Endothelial cell of umbilical vein (primary cell): Measurements from ENCODE around the gene IL15. TPM values are rescaled to one million over a fixed set of nuclear protein-coding genes. Genes with fewer than 3 reads are reported as not detected.

Experiments used
- BruUV-seq: library from RNA; stranded (reverse); fragments of 400-500 nt; replicated peaks from 2 replicates; lab custom pipeline; 2021; lab: Mats Ljungman, UMichigan
- CTCF ChIA-PET: fragments of 300-600, 350-600 bp; sonication (Branson Sonifier 250); formaldehyde crosslinking; loops from one replicate; lab custom pipeline; 2021; ENCODE audit warnings: antibody characterized with exemption, inconsistent platforms; lab: Charles Lee
- POLR2A ChIA-PET: fragments of 300-600, 350-600 bp; sonication (Branson Sonifier 250); formaldehyde crosslinking; loops from one replicate; lab custom pipeline; 2021; ENCODE audit warnings: antibody characterized with exemption, inconsistent platforms; lab: Charles Lee
- DNase-seq: peaks from one replicate; pipeline ENCODE4 v3.0.0-alpha.2; 2011; ENCODE audit warnings: low read depth, low spot score
- FAIRE-seq: peaks from 2 replicates; lab custom pipeline; 2011; peaks lifted over from hg19 to GRCh38; lab: Jason Lieb, UNC
- H2AFZ ChIP-seq: 2 replicates; pipeline ENCODE4 v1.6.0; 2012; ENCODE audit warnings: low read depth, low read length, control low read depth, inconsistent platforms
- H3K27ac ChIP-seq: 2 replicates; pipeline ENCODE4 v1.5.1; 2011; ENCODE audit warnings: low read depth, mild to moderate bottlenecking, control low read depth, low read length, moderate library complexity; ENCODE audit not compliant: insufficient read depth
- H3K27me3 ChIP-seq, 2 experiments: 2 replicates each; pipeline versions ENCODE4 v1.6.0 to v1.6.1; 2011; ENCODE audit warnings: low read length in 2 of 2, mixed read lengths in 1 of 2; ENCODE audit not compliant: control insufficient read depth in 2 of 2, insufficient read depth in 2 of 2
- H3K36me3 ChIP-seq, 2 experiments: 2 replicates in 1 of 2; 3 replicates in 1 of 2; pipeline ENCODE4 v1.5.1; 2011; ENCODE audit warnings: low read length in 2 of 2, mild to moderate bottlenecking in 1 of 2, moderate library complexity in 1 of 2; ENCODE audit not compliant: control insufficient read depth in 2 of 2, insufficient read depth in 2 of 2; ENCODE audit errors: extremely low read depth in 1 of 2
- H3K4me1 ChIP-seq: 3 replicates; pipeline ENCODE4 v1.5.1; 2011; ENCODE audit warnings: mild to moderate bottlenecking, low read length; ENCODE audit not compliant: control insufficient read depth, insufficient read depth; ENCODE audit errors: extremely low read depth
- H3K4me2 ChIP-seq: 2 replicates; pipeline ENCODE4 v1.6.1; 2011; ENCODE audit warnings: low read length, control low read depth, mixed read lengths; ENCODE audit not compliant: insufficient read depth
- H3K4me3 ChIP-seq, 3 experiments: fragments of 200-600 bp in 1 of 3; sonication (generic), shearing (Covaris generic) in 1 of 3; replicated peaks in 1 of 3; 2 replicates each; pipeline ENCODE4 v1.5.1; 2011 to 2016; ENCODE audit warnings: control low read depth in 3 of 3, low read length in 3 of 3, mild to moderate bottlenecking in 2 of 3, inconsistent platforms in 1 of 3, low read depth in 1 of 3, moderate library complexity in 1 of 3; ENCODE audit not compliant: insufficient read depth in 1 of 3
- H3K79me2 ChIP-seq: 2 replicates; pipeline ENCODE4 v1.6.0; 2012; ENCODE audit warnings: low read length, inconsistent platforms; ENCODE audit not compliant: control insufficient read depth, insufficient read depth
- H3K9ac ChIP-seq: replicated peaks from 2 replicates; pipeline ENCODE3; 2011; ENCODE audit warnings: low read length, control low read depth; ENCODE audit not compliant: insufficient read depth; ENCODE audit errors: extremely low read depth
- H3K9me1 ChIP-seq: replicated peaks from 3 replicates; pipeline ENCODE4 v1.6.0; 2011; ENCODE audit warnings: mild to moderate bottlenecking, low read length; ENCODE audit not compliant: control insufficient read depth, insufficient read depth; ENCODE audit errors: extremely low read depth
- H3K9me3 ChIP-seq: replicated peaks from 2 replicates; pipeline ENCODE4 v1.5.1; 2012; ENCODE audit warnings: low read length, inconsistent platforms; ENCODE audit not compliant: control insufficient read depth, insufficient read depth
- H4K20me1 ChIP-seq: replicated peaks from 2 replicates; pipeline ENCODE3; 2011; ENCODE audit warnings: mild to moderate bottlenecking, low read length; ENCODE audit not compliant: control insufficient read depth, insufficient read depth; ENCODE audit errors: extremely low read depth
- EZH2 ChIP-seq: IDR thresholded peaks from 2 replicates; pipeline ENCODE4 v1.6.1; 2012; ENCODE audit warnings: borderline replicate concordance, low read depth, mild to moderate bottlenecking, moderate library complexity, low read length, inconsistent platforms; ENCODE audit not compliant: severe bottlenecking
- FOS ChIP-seq: IDR thresholded peaks from 2 replicates; pipeline ENCODE4 v1.6.1; 2011; ENCODE audit warnings: mild to moderate bottlenecking, low read length, moderate library complexity, borderline replicate concordance; ENCODE audit not compliant: insufficient read depth
- GATA2 ChIP-seq: IDR thresholded peaks from 2 replicates; pipeline ENCODE4 v1.7.0; 2011; ENCODE audit warnings: low read depth, mild to moderate bottlenecking, moderate library complexity, mixed read lengths, low read length; ENCODE audit not compliant: insufficient read length, insufficient read depth
- JUN ChIP-seq: IDR thresholded peaks from 2 replicates; pipeline ENCODE4 v1.6.1; 2011; ENCODE audit warnings: borderline replicate concordance, low read depth; ENCODE audit not compliant: insufficient read length, insufficient read depth
- MYC ChIP-seq: IDR thresholded peaks from one replicate; pipeline ENCODE4 v1.6.1; 2011; ENCODE audit warnings: mild to moderate bottlenecking, low read depth, low read length
- POLR2A ChIP-seq: IDR thresholded peaks from 2 replicates; pipeline ENCODE4 v1.6.1; 2012; ENCODE audit warnings: low read depth, mild to moderate bottlenecking, control low read depth, low read length
- POLR2AphosphoS5 ChIP-seq: IDR thresholded peaks from 2 replicates; pipeline ENCODE4 v1.6.1; 2012; ENCODE audit warnings: low read depth, mild to moderate bottlenecking, control low read depth, low read length, moderate library complexity; ENCODE audit not compliant: insufficient read depth
- dilution Hi-C: fragments of 300-500 bp; cut with MboI; formaldehyde crosslinking; loops from one replicate; pipeline ENCODE4 v1.15.0; 2019; ENCODE audit warnings: low sequenced_read_pairs; ENCODE audit not compliant: extremely low pct_ligation_motif_present
- intact Hi-C: fragments of 100-400 bp; cut with micrococcal nuclease; formaldehyde crosslinking; loops from one replicate; pipeline ENCODE4 v1.10.0; 2022
- polyA plus RNA-seq, 4 experiments: library from polyadenylated mRNA; depleted of rRNA in 3 of 4; stranded (reverse) in 3 of 4; unstranded in 1 of 4; fragments of >200 nt; gene quantifications; 2 replicates each; pipeline versions ENCODE4 v1.2.1 to v1.2.3, GENCODE V29; 2011 to 2012; ENCODE audit warnings: missing spikeins in 1 of 4
- total RNA-seq: library from RNA; stranded (reverse); gene quantifications from 2 replicates; pipeline ENCODE4 v1.2.3, GENCODE V29; 2021
- TF ChIP-seq, protein P1 (sequence below): IDR thresholded peaks from 2 replicates; pipeline ENCODE4 v1.6.1; 2011; ENCODE audit not compliant: insufficient read depth, insufficient read length
- TF ChIP-seq, protein P2 (sequence below), 2 donors: IDR thresholded peaks; 1 replicate in 1 of 2; 2 replicates in 1 of 2; pipeline ENCODE4 v1.5.1; 2011; ENCODE audit warnings: low read length in 2 of 2, mild to moderate bottlenecking in 2 of 2, moderate library complexity in 2 of 2, control low read depth in 1 of 2, inconsistent platforms in 1 of 2, low read depth in 1 of 2; ENCODE audit not compliant: insufficient read depth in 1 of 2; ENCODE audit errors: extremely low read depth in 1 of 2

IL15 gene
- total and polyA plus RNA-seq, 2 donors (not counting 3 experiments of a cell fraction or from before 2014, with no cell fraction given) = 3.0 to 3.1 TPM

DNA sequence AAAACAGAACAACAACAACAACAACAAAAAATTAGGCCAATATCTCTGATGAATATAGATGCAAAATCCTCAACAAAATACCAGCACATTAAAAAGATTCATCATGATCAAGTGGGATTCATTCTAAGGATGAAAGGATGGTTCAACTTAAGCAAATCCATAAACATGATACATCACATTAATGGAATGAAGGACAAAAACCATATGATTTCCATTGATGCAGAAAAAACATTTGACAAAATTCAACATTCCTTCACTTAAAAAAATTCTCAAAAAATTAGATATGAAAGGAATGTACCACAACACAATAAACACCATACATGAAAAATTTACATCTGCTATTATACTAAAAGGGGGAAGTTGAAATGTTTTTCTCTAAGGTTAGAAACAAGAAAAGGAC, 103.3 kb downstream of the IL15 start:
- ChIA-PET POLR2A (no interaction called here), CTCF (no interaction called here)
- no peak for FAIRE-seq
- no peak for DNase-seq
- no peaks in the 10 kb centered on the region for H3K4me1 ChIP-seq
- dilution Hi-C loops = no loop called here
- intact Hi-C loops = no loop called here
- H2AFZ ChIP-seq = no peak overlapping the region
- no peak overlapping the region for H3K4me3 ChIP-seq
- no peak overlapping the region for H3K27ac ChIP-seq
- no peaks in the 10 kb centered on the region for H3K9me1 ChIP-seq
- H4K20me1 ChIP-seq = no peaks in the 10 kb centered on the region
- no peaks in the 10 kb centered on the region for H3K9me3 ChIP-seq
- no peaks in the 10 kb centered on the region for H3K27me3 ChIP-seq
- no peaks in the 10 kb centered on the region for H3K79me2 ChIP-seq
- H3K4me2 ChIP-seq = no peak overlapping the region
- no peak for TF ChIP-seq POLR2A
- no peak for TF ChIP-seq POLR2AphosphoS5
- no peak for TF ChIP-seq MYC
- no peak for TF ChIP-seq EZH2
- TF ChIP-seq JUN = no peak
- TF ChIP-seq, protein P1, sequence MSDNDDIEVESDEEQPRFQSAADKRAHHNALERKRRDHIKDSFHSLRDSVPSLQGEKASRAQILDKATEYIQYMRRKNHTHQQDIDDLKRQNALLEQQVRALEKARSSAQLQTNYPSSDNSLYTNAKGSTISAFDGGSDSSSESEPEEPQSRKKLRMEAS = no peak
- no peak for TF ChIP-seq FOS
- TF ChIP-seq, protein P2, sequence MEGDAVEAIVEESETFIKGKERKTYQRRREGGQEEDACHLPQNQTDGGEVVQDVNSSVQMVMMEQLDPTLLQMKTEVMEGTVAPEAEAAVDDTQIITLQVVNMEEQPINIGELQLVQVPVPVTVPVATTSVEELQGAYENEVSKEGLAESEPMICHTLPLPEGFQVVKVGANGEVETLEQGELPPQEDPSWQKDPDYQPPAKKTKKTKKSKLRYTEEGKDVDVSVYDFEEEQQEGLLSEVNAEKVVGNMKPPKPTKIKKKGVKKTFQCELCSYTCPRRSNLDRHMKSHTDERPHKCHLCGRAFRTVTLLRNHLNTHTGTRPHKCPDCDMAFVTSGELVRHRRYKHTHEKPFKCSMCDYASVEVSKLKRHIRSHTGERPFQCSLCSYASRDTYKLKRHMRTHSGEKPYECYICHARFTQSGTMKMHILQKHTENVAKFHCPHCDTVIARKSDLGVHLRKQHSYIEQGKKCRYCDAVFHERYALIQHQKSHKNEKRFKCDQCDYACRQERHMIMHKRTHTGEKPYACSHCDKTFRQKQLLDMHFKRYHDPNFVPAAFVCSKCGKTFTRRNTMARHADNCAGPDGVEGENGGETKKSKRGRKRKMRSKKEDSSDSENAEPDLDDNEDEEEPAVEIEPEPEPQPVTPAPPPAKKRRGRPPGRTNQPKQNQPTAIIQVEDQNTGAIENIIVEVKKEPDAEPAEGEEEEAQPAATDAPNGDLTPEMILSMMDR (IDR thresholded peaks at IDR 0.05; ENCODE audit: extremely low read depth in 1 of 2, insufficient read depth in 1 of 2, low read depth in 1 of 2, low read length in 2 of 2) = no peak
- TF ChIP-seq GATA2 = no peak
- no peak overlapping the region for H3K9ac ChIP-seq
- no TSS peak for BruUV-seq
- H3K36me3 ChIP-seq = no peaks in the 10 kb centered on the region
